ENCODE measurements around the gene ZNF680. TPM values are rescaled to one million over a fixed set of nuclear protein-coding genes. Genes with fewer than 3 reads are reported as not detected.
"Not testable (repeated sequence)": the region's sequence is repeated elsewhere in the genome, so short reads cannot be mapped to it uniquely, and the experiment has no call there.

The ZNF680 gene
- polyA plus RNA-seq (ENCODE audit: insufficient read length in 10 of 10), result 10 to 100 TPM in 6 of 10 donors, 1 to 10 TPM in 4; 6.7 to 14.3 (median 10.6) TPM
- long read RNA-seq, donor 1, partial matches to known transcripts, result 0 of 1 reads
- long read RNA-seq, donor 1, other reads (novel, unspliced or antisense), result 0 of 1 reads
- long read RNA-seq, donor 2, partial matches to known transcripts, result 6 of 12 reads
- long read RNA-seq, donor 2, other reads (novel, unspliced or antisense), result 0 of 12 reads
- long read RNA-seq, donor 3, result 0 reads
- long read RNA-seq, donor 4, partial matches to known transcripts, result 0 of 1 reads
- long read RNA-seq, donor 4, other reads (novel, unspliced or antisense), result 0 of 1 reads
- long read RNA-seq, donor 5, partial matches to known transcripts, result 0 of 4 reads
- long read RNA-seq, donor 5, other reads (novel, unspliced or antisense), result 0 of 4 reads
- long read RNA-seq, donor 6, partial matches to known transcripts, result 0 of 4 reads
- long read RNA-seq, donor 6, other reads (novel, unspliced or antisense), result 0 of 4 reads
- long read RNA-seq, donor 7, result 0 reads
- long read RNA-seq, donor 8, result 0 reads
- long read RNA-seq, donor 9, partial matches to known transcripts, result 0 of 1 reads
- long read RNA-seq, donor 9, other reads (novel, unspliced or antisense), result 0 of 1 reads

- peak; percentile 95 to 98 (median 96) for DNase-seq
Observed at GRCh38 chr7:64562626-64563278, at the start of gene ZNF680. Gene ZNF680 (minus strand): TSS chr7:64563071. CDS start chr7:64562954, 117 bp downstream.

DNA sequence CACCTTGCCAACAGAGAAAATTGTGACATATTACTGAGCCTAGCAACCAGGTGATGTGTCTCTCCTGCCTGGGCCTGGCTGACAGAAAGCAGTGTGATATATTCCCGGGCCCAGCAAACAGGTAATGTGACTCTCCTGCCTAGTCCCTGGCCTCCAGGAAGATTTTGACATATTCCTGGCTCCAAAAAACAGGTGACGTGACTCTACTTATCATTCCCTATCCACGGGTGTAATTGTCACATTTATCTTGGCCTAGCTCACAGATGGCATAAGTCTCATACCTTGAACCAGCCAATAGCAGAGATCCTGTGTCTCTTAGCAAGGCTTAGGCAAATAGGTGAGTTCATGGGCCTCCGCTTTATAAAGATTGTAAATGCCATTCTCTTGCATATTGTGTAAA, 49.6 kb upstream of the ZNF680 start:
- DNase-seq, result no peak

DNA sequence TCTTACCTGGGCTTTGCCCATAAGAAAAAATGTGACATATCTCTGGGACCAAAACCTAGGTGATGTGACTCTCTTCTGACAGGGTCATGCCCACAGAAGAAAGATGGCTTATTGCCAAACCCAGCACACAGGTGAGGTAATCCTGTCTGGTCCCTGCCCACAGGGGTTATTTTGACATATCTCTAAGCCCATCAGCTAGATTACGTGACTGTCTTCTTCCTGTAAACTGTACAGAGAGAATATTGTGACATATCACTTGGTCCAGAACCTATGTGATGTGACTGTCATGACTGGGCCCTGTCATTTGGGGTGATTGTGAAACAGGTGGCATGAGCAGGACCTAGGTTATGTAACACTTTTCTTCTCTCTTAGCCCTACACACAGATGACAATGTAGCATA, 48.8 kb upstream of the ZNF680 start:
- no peak for DNase-seq

GRCh38 chr7:64610997-64611396, 48.1 kb upstream of the ZNF680 start:
- DNase-seq, result no peak

DNA sequence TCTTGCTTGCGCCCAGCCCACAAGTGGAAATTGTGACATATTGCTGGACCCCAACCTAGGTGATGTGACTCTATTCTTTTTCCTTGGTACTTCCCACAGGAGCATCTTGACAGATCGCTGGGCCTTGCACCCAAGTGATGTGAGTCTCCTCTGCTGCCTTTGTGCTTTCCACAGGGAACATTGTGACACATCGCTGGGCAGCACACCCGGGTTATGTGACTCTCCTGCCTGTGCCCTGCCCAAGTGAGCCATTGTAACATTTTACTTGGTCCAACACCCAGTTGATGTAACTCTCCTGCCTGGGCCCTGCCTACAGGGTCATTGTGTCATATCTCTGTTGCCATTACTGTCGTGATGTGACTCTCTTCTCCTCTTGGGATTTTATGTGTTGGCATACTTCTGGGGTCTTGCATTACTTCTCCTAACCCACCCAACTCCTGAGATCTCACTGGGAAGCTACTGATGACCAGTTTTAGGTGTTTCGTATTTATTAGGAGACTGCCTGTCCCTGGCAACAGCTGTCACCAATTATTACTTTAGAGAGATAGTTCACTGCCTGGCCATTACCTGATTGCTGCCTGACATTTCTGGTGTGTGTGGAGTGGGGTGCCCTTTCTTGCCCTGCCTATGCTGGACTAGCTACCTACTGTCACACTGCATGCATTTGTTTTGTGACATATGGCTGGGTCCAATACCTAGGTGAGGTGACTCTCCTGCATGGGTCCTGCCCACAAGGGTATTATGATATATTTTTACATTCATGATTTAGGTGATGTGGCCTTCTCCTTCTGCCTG, 45.4 kb upstream of the ZNF680 start:
- DNase-seq, result no peak

- DNase-seq, result no peak
Observed at GRCh38 chr7:64606385-64606784, 43.5 kb upstream of the ZNF680 start.

DNA sequence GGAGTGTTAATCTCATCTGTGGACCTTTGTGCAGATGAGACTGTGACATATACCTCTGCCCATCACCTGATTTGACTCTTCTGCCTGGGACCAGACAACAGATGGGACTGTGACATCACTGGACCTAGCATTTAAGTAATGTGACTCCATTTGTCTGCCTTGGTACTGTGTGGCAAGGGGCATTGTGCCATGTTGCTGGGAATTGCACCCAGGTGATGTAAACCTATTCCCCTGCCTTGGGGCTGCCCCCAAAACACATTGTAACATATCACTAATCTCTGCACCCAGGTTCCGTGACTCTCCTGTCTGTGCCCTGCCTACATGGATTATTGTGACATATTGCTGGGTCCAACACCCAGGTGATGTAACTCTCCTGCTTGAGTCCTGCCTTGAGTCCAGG, 40.4 kb upstream of the ZNF680 start:
- no peak for DNase-seq

GRCh38 chr7:64602518-64602917, 39.6 kb upstream of the ZNF680 start:
- DNase-seq, result no peak

DNA sequence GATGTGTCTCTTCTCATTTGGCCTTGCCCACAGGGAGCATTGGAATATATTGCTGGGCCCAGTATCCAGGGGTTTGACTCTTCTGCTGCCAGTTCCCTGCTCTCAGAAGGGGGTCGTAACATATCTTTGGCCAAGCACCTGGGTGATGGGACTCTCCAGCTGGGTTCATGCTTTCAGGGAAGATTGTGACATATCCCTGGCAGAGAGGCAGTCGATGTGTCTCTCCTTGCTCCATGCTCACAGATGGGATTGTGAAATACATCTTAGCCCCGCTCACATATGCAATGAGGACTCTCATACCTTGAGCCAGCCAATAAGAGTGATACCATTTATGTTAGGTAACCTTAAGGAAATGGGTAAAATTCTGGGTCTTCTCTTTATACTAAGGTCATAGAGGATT, 39.2 kb upstream of the ZNF680 start:
- DNase-seq, result no peak

- no peak for DNase-seq
Observed at GRCh38 chr7:64599359-64599758, 36.5 kb upstream of the ZNF680 start.

DNA sequence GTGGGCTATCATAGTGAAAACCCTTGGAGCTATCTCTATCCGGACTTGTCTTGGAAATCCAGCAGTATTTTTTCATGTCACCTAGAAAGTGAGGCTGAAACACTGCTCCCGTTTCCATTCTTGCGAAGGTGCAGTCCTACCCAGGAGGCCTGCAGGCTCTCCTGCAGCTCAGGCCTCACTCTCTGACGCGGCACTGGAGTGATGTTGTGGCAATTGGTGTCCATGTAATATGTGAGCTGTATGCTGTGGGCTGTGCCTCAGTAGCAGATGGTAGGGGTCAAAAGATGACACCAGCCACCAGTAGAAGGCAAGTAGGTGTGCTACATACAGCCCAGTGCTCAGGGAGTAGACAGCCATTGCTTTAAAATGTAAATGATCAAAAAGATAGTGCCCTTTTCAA, 28.1 kb upstream of the ZNF680 start:
- DNase-seq, result no peak

- DNase-seq, result peak in 1 of 3 donors; percentile 26
Observed at GRCh38 chr7:64581926-64582894, 19.3 kb upstream of the ZNF680 start.

GRCh38 chr7:64581391-64581790, 18.5 kb upstream of the ZNF680 start:
- no peak for DNase-seq

- peak; percentile 53 to 84 (median 75) for DNase-seq
Observed at GRCh38 chr7:64574540-64575099, 11.7 kb upstream of the ZNF680 start.

- DNase-seq, result not testable (repeated sequence)
Observed at GRCh38 chr7:64570284-64570605, 7.4 kb upstream of the ZNF680 start.

DNA sequence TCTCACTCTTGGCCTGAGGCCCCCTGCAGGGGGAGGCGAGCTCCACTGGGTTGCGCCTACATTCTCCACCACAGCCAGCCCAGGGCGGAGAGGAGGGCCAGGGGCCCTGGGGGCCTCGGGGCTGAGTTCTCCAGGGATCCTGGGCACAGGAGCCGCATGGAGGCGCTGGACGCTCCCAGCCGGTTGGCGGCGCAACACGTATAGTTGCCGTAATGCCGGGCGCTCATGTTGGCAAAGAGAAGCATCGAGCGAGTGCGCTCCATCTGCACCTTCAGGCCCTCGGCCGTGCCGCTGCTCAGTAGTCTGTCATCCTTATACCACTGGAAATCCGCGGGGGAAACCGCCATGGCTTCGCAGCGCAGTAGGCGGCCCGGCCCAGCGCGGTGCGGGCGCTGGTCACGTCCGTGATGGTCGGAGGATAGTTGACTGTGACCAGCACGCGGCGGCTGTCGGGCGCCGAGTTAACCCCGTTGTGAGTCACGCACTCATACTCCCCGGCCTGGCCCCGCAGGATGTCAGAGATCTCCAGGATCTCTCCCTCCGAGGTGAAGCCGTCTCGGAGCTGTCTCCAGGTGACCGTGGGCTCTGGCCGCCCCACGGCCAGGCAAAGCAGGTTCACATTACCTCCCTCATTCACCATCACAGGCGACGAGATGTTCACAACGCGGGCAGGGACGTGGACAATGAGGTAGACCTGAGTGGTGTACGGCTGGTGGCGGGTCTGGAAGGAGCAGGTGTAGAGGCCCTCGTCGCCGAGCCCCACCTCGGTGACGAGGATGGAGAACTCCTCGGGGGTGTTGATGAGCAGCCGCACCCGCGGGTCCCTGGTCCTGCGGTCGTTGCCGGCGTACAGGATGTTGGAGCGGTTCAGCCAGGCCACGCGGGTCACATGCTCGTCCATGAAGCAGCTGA, 6.8 kb upstream of the ZNF680 start:
- peak in 1 of 3 donors; percentile 63 for DNase-seq

DNA sequence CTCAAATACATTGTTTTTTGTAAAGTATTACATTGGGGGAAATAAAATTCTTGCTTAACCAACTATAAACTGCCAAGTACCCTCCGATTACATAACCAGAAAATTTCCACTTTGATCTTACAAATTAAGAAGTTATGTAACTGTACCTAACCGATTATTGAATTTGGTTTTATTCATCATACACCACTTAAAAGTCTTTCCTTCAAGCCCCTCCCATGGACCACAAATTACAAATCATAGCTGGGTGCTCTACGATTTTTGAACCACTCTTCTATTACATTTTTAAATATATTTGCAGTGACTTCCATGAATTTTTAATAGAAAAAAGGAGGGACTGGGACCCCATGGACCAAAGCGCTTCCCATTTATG, 630 bp downstream of the ZNF680 start:
- DNase-seq, result no peak

DNA sequence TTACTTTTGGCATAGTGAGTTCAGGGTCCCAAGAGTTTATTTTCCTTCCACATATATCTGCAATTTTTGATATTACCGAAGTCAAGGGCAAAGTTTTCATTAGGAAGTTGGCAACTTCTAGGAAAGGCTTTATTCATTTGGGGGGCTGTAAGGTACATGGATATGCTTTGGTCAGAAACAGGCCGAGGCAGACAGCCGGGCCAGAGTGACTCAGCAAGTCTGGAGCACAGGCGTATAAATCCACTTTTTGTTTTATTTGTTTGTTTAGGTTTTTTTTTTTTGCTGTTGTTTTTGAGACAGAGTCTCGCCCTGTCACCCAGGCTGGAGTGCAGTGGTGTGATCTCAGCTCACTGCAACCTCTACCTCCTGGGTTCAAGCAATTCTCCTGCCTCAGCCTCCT, 3.7 kb downstream of the ZNF680 start:
- no peak for DNase-seq

- DNase-seq, result peak in 1 of 3 donors; percentile 47
Observed at GRCh38 chr7:64558781-64559180, 4.1 kb downstream of the ZNF680 start.

DNA sequence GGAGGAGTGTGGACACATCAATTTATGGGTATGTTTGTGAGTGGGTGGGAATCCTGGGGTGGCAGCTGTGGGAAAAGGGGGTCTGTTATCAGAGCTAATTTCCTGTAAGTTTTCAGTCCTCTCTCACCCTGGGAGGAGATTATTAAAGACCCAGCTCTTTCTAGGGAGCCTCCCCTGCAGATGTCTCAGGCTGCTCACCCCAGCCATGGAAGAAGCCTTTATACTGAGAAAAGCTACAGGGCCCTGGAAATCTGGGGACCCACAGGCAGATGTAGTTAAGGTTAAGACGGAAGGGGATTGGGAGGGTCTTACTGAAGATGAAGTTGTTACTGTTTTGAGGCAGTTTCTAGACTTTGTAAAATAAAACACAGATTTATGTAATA, 4.6 kb downstream of the ZNF680 start:
- DNase-seq, result peak in 1 of 3 donors; percentile 5
